ENCODE results near the gene NFKB1. TPM values are rescaled to one million over a fixed set of nuclear protein-coding genes. Genes with fewer than 3 reads are reported as not detected.

Gene NFKB1
- total RNA-seq, 3 donors from 2014 or later: 315 to 381 (median 331) TPM

- peaks cover 61% of the 10 kb centered on the region for H3K4me1 Mint-ChIP-seq (ENCODE audit: low read depth)
- no peaks in the 10 kb centered on the region for H3K9me3 Mint-ChIP-seq
- DNase-seq (no peak), ATAC-seq (no peak)
- H3K27me3 Mint-ChIP-seq (ENCODE audit: low read depth): no peaks in the 10 kb centered on the region
- peak overlapping the region; percentile 49 for H3K4me3 Mint-ChIP-seq
- peaks cover 45% of the 10 kb centered on the region for H3K36me3 Mint-ChIP-seq (ENCODE audit: insufficient read depth)
Measured at GRCh38 chr4:102506523-102506922, 5.4 kb downstream of the NFKB1 start.

- Mint-ChIP-seq H3K36me3 (ENCODE audit: insufficient read depth) (peaks cover 57% of the 10 kb centered on the region), H3K27me3 (ENCODE audit: low read depth) (no peaks in the 10 kb centered on the region), H3K4me3 (no peak overlapping the region), H3K9me3 (peaks cover 21% of the 10 kb centered on the region), H3K4me1 (ENCODE audit: low read depth) (peaks cover 66% of the 10 kb centered on the region)
- no peak for DNase-seq
- no peak for ATAC-seq
Measured at GRCh38 chr4:102511830-102512605, 10.9 kb downstream of the NFKB1 start.

GRCh38 chr4:102514298-102514964, 13.3 kb downstream of the NFKB1 start:
- ATAC-seq: no peak
- DNase-seq: no peak
- no peaks in the 10 kb centered on the region for H3K27me3 Mint-ChIP-seq (ENCODE audit: low read depth)
- H3K4me1 Mint-ChIP-seq (ENCODE audit: low read depth): peaks cover 66% of the 10 kb centered on the region
- H3K9me3 Mint-ChIP-seq: peaks cover 21% of the 10 kb centered on the region
- peaks cover 63% of the 10 kb centered on the region for H3K36me3 Mint-ChIP-seq (ENCODE audit: insufficient read depth)
- H3K4me3 Mint-ChIP-seq: no peak overlapping the region

GRCh38 chr4:102517753-102518152, 16.6 kb downstream of the NFKB1 start:
- H3K9me3 Mint-ChIP-seq: peaks cover 21% of the 10 kb centered on the region
- H3K27me3 Mint-ChIP-seq (ENCODE audit: low read depth): no peaks in the 10 kb centered on the region
- H3K36me3 Mint-ChIP-seq (ENCODE audit: insufficient read depth): peaks cover 56% of the 10 kb centered on the region
- H3K4me3 Mint-ChIP-seq: peak overlapping the region; percentile 20
- DNase-seq (no peak), ATAC-seq (no peak)
- peaks cover 74% of the 10 kb centered on the region for H3K4me1 Mint-ChIP-seq (ENCODE audit: low read depth)

- Mint-ChIP-seq H3K4me1 (ENCODE audit: low read depth) (peaks cover 79% of the 10 kb centered on the region), H3K9me3 (peaks cover 21% of the 10 kb centered on the region), H3K27me3 (ENCODE audit: low read depth) (no peaks in the 10 kb centered on the region), H3K36me3 (ENCODE audit: insufficient read depth) (peaks cover 59% of the 10 kb centered on the region), H3K4me3 (peak overlapping the region; percentile 62)
- ATAC-seq (peak in 1 of 2 donors; percentile 6), DNase-seq (no peak)
Measured at GRCh38 chr4:102518703-102519131, 17.6 kb downstream of the NFKB1 start.

GRCh38 chr4:102519925-102520324, 18.8 kb downstream of the NFKB1 start:
- no peaks in the 10 kb centered on the region for H3K27me3 Mint-ChIP-seq (ENCODE audit: low read depth)
- ATAC-seq (no peak), DNase-seq (no peak)
- peak overlapping the region; percentile 54 for H3K4me3 Mint-ChIP-seq
- peaks cover 80% of the 10 kb centered on the region for H3K4me1 Mint-ChIP-seq (ENCODE audit: low read depth)
- H3K36me3 Mint-ChIP-seq (ENCODE audit: insufficient read depth): peaks cover 57% of the 10 kb centered on the region
- H3K9me3 Mint-ChIP-seq: peaks cover 16% of the 10 kb centered on the region

- ATAC-seq (no peak), DNase-seq (no peak)
- H3K27me3 Mint-ChIP-seq (ENCODE audit: low read depth): no peaks in the 10 kb centered on the region
- peaks cover 86% of the 10 kb centered on the region for H3K4me1 Mint-ChIP-seq (ENCODE audit: low read depth)
- peak overlapping the region; percentile 73 for H3K4me3 Mint-ChIP-seq
- H3K9me3 Mint-ChIP-seq: peaks cover 2% of the 10 kb centered on the region
- H3K36me3 Mint-ChIP-seq (ENCODE audit: insufficient read depth): peaks cover 54% of the 10 kb centered on the region
Measured at GRCh38 chr4:102521570-102521969, 20.4 kb downstream of the NFKB1 start.

- Mint-ChIP-seq H3K36me3 (ENCODE audit: insufficient read depth) (peaks cover 51% of the 10 kb centered on the region), H3K9me3 (no peaks in the 10 kb centered on the region), H3K4me3 (peak overlapping the region; percentile 73), H3K27me3 (ENCODE audit: low read depth) (no peaks in the 10 kb centered on the region), H3K4me1 (ENCODE audit: low read depth) (peaks cover 86% of the 10 kb centered on the region)
- DNase-seq (no peak), ATAC-seq (peak; percentile 67 to 68)
Measured at GRCh38 chr4:102522031-102522440, 20.9 kb downstream of the NFKB1 start.

GRCh38 chr4:102524691-102525090, 23.5 kb downstream of the NFKB1 start:
- Mint-ChIP-seq H3K36me3 (ENCODE audit: insufficient read depth) (peaks cover 52% of the 10 kb centered on the region), H3K4me3 (peak overlapping the region; percentile 3), H3K27me3 (ENCODE audit: low read depth) (no peaks in the 10 kb centered on the region), H3K9me3 (no peaks in the 10 kb centered on the region), H3K4me1 (ENCODE audit: low read depth) (peaks cover 88% of the 10 kb centered on the region)
- ATAC-seq: no peak
- DNase-seq: no peak

- ATAC-seq (peak in 1 of 2 donors; percentile 16), DNase-seq (no peak)
- peaks cover 88% of the 10 kb centered on the region for H3K4me1 Mint-ChIP-seq (ENCODE audit: low read depth)
- no peaks in the 10 kb centered on the region for H3K27me3 Mint-ChIP-seq (ENCODE audit: low read depth)
- H3K9me3 Mint-ChIP-seq: no peaks in the 10 kb centered on the region
- peak overlapping the region; percentile 49 for H3K4me3 Mint-ChIP-seq
- H3K36me3 Mint-ChIP-seq (ENCODE audit: insufficient read depth): peaks cover 53% of the 10 kb centered on the region
Measured at GRCh38 chr4:102525097-102525496, 23.9 kb downstream of the NFKB1 start.

GRCh38 chr4:102525504-102525903, 24.3 kb downstream of the NFKB1 start:
- Mint-ChIP-seq H3K27me3 (ENCODE audit: low read depth) (no peaks in the 10 kb centered on the region), H3K9me3 (no peaks in the 10 kb centered on the region), H3K36me3 (ENCODE audit: insufficient read depth) (peaks cover 54% of the 10 kb centered on the region), H3K4me1 (ENCODE audit: low read depth) (peaks cover 87% of the 10 kb centered on the region), H3K4me3 (peak overlapping the region; percentile 49)
- peak; percentile 29 to 42 for ATAC-seq
- no peak for DNase-seq

- H3K27me3 Mint-ChIP-seq (ENCODE audit: low read depth): no peaks in the 10 kb centered on the region
- peaks cover 53% of the 10 kb centered on the region for H3K36me3 Mint-ChIP-seq (ENCODE audit: insufficient read depth)
- H3K4me1 Mint-ChIP-seq (ENCODE audit: low read depth): peaks cover 85% of the 10 kb centered on the region
- ATAC-seq (no peak), DNase-seq (no peak)
- H3K9me3 Mint-ChIP-seq: no peaks in the 10 kb centered on the region
- H3K4me3 Mint-ChIP-seq: no peak overlapping the region
Measured at GRCh38 chr4:102526532-102526931, 25.4 kb downstream of the NFKB1 start.

- H3K9me3 Mint-ChIP-seq: no peaks in the 10 kb centered on the region
- no peak for DNase-seq
- H3K36me3 Mint-ChIP-seq (ENCODE audit: insufficient read depth): peaks cover 51% of the 10 kb centered on the region
- ATAC-seq: peak; percentile 70 to 74
- H3K4me3 Mint-ChIP-seq: peak overlapping the region; percentile 59
- peaks cover 78% of the 10 kb centered on the region for H3K4me1 Mint-ChIP-seq (ENCODE audit: low read depth)
- no peaks in the 10 kb centered on the region for H3K27me3 Mint-ChIP-seq (ENCODE audit: low read depth)
Measured at GRCh38 chr4:102527695-102528283, 26.6 kb downstream of the NFKB1 start.

- Mint-ChIP-seq H3K9me3 (no peaks in the 10 kb centered on the region), H3K4me3 (no peak overlapping the region), H3K4me1 (ENCODE audit: low read depth) (peaks cover 83% of the 10 kb centered on the region), H3K27me3 (ENCODE audit: low read depth) (no peaks in the 10 kb centered on the region), H3K36me3 (ENCODE audit: insufficient read depth) (peaks cover 55% of the 10 kb centered on the region)
- DNase-seq (no peak), ATAC-seq (no peak)
Measured at GRCh38 chr4:102529977-102530376, 28.8 kb downstream of the NFKB1 start.

Data from activated T-cell treated with anti-CD3 and anti-CD28 coated beads, Interleukin-2, amount 50 U/mL, for 4 hours (primary cell).